ENCODE results near the gene ANXA8. TPM values are rescaled to one million over a fixed set of nuclear protein-coding genes. Genes with fewer than 3 reads are reported as not detected.

The ANXA8 gene
- total and polyA plus RNA-seq, 2 donors (not counting 3 experiments of a cell fraction or from before 2014, with no cell fraction given) = not detected

DNA sequence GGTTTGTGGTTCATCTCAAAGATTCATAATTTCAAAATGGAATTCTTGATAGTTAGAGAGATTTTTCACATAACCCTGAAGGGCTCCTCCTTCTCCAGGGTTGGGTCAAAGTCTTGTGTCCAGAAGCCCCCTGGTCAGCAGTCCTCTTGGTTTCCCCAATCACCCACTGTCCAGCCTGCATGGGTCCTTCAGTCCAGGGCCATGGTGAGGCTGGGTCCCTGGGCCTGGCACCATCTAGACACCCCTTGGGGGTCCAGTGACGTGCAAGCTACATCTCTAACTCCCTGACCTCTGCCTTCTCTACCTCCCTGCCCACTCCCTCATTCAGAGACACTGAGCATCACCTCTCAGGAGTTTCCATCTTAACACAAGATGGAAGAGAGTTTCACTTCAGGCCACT is 26.1 kb downstream of the ANXA8 start:
- Histone ChIP-seq H3K9me3 (replicated peaks; ENCODE audit: control insufficient read depth, insufficient read depth, low read length) (no peaks in the 10 kb centered on the region), H3K36me3 (ENCODE audit: control insufficient read depth in 2 of 2, extremely low read depth in 1 of 2, insufficient read depth in 2 of 2, low read length in 2 of 2) (no peaks in the 10 kb centered on the region), H3K4me3 (replicated peaks in 1 of 3; ENCODE audit: insufficient read depth in 1 of 3, low read depth in 1 of 3, low read length in 3 of 3) (no peak overlapping the region), H3K9me1 (replicated peaks; ENCODE audit: control insufficient read depth, extremely low read depth, insufficient read depth, low read length) (no peaks in the 10 kb centered on the region), H3K4me2 (ENCODE audit: insufficient read depth, low read length) (no peak overlapping the region), H3K27ac (ENCODE audit: insufficient read depth, low read depth, low read length) (no peak overlapping the region), H3K27me3 (ENCODE audit: control insufficient read depth in 2 of 2, insufficient read depth in 2 of 2, low read length in 2 of 2) (no peaks in the 10 kb centered on the region), H3K9ac (replicated peaks; ENCODE audit: extremely low read depth, insufficient read depth, low read length) (no peak overlapping the region), H4K20me1 (replicated peaks; ENCODE audit: control insufficient read depth, extremely low read depth, insufficient read depth, low read length) (no peaks in the 10 kb centered on the region), H3K4me1 (ENCODE audit: control insufficient read depth, extremely low read depth, insufficient read depth, low read length) (no peaks in the 10 kb centered on the region), H3K79me2 (ENCODE audit: control insufficient read depth, insufficient read depth, low read length) (no peaks in the 10 kb centered on the region), H2AFZ (ENCODE audit: low read depth, low read length) (no peak overlapping the region)
- dilution Hi-C loops (cut with MboI; ENCODE audit: extremely low pct_ligation_motif_present, low sequenced_read_pairs) (no loop called here), intact Hi-C loops (cut with micrococcal nuclease) (no loop called here)
- BruUV-seq (replicated peaks) = no TSS peak
- POLR2A ChIA-PET = no interaction called here
- FAIRE-seq = no peak
- CTCF ChIA-PET = no interaction called here
- TF ChIP-seq, protein P1, sequence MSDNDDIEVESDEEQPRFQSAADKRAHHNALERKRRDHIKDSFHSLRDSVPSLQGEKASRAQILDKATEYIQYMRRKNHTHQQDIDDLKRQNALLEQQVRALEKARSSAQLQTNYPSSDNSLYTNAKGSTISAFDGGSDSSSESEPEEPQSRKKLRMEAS (IDR thresholded peaks at IDR 0.05; ENCODE audit: insufficient read depth, insufficient read length) = no peak
- TF ChIP-seq FOS (IDR thresholded peaks at IDR 0.05; ENCODE audit: borderline replicate concordance, insufficient read depth, low read length) = no peak
- TF ChIP-seq, protein P2, sequence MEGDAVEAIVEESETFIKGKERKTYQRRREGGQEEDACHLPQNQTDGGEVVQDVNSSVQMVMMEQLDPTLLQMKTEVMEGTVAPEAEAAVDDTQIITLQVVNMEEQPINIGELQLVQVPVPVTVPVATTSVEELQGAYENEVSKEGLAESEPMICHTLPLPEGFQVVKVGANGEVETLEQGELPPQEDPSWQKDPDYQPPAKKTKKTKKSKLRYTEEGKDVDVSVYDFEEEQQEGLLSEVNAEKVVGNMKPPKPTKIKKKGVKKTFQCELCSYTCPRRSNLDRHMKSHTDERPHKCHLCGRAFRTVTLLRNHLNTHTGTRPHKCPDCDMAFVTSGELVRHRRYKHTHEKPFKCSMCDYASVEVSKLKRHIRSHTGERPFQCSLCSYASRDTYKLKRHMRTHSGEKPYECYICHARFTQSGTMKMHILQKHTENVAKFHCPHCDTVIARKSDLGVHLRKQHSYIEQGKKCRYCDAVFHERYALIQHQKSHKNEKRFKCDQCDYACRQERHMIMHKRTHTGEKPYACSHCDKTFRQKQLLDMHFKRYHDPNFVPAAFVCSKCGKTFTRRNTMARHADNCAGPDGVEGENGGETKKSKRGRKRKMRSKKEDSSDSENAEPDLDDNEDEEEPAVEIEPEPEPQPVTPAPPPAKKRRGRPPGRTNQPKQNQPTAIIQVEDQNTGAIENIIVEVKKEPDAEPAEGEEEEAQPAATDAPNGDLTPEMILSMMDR (IDR thresholded peaks at IDR 0.05; ENCODE audit: extremely low read depth in 1 of 2, insufficient read depth in 1 of 2, low read depth in 1 of 2, low read length in 2 of 2) = no peak
- TF ChIP-seq JUN (IDR thresholded peaks at IDR 0.05; ENCODE audit: borderline replicate concordance, insufficient read depth, insufficient read length, low read depth) = no peak
- no peak for TF ChIP-seq GATA2 (IDR thresholded peaks at IDR 0.05; ENCODE audit: insufficient read depth, insufficient read length, low read depth, low read length)
- TF ChIP-seq POLR2A (IDR thresholded peaks at IDR 0.05; ENCODE audit: low read depth, low read length) = no peak
- no peak for TF ChIP-seq MYC (IDR thresholded peaks at IDR 0.05; ENCODE audit: low read depth, low read length)
- no peak for TF ChIP-seq POLR2AphosphoS5 (IDR thresholded peaks at IDR 0.05; ENCODE audit: insufficient read depth, low read depth, low read length)
- no peak for TF ChIP-seq EZH2 (IDR thresholded peaks at IDR 0.05; ENCODE audit: borderline replicate concordance, low read depth, low read length, severe bottlenecking)
- no peak for DNase-seq (ENCODE audit: low read depth, low spot score)

Measured in endothelial cell of umbilical vein (primary cell).